Measurements from ENCODE around the gene CCDC102B.
"Not testable (repeated sequence)": the region's sequence is repeated elsewhere in the genome, so short reads cannot be mapped to it uniquely, and the experiment has no call there.

CCDC102B gene

GRCh38 chr18:68995675-68996074 is 197.8 kb downstream of the CCDC102B start:
- H3K27ac ChIP-seq (ENCODE audit: low read depth, low read length), result no peak overlapping the region
- H3K4me1 ChIP-seq (ENCODE audit: control insufficient read depth, insufficient read depth, low read length, unreplicated experiment), result peaks cover 2% of the 10 kb centered on the region

GRCh38 chr18:68997845-68998244 is 200.0 kb downstream of the CCDC102B start:
- no peak overlapping the region for H3K27ac ChIP-seq (ENCODE audit: low read depth, low read length)
- no peaks in the 10 kb centered on the region for H3K79me2 ChIP-seq (ENCODE audit: control insufficient read depth, insufficient read depth, low read length, unreplicated experiment)
- no peak overlapping the region for H2AFZ ChIP-seq (ENCODE audit: low read length, unreplicated experiment)

More at GRCh38 chr18:68995675-68996074, 197.8 kb downstream of the CCDC102B start:
- Histone ChIP-seq H3K27me3 (ENCODE audit: insufficient read depth, low read length) (no peaks in the 10 kb centered on the region), H3K36me3 (ENCODE audit: insufficient read depth, low read length) (no peaks in the 10 kb centered on the region), H3K79me2 (ENCODE audit: control insufficient read depth, insufficient read depth, low read length, unreplicated experiment) (no peaks in the 10 kb centered on the region), H3K4me3 (ENCODE audit: low read depth, low read length) (no peak overlapping the region), H2AFZ (ENCODE audit: low read length, unreplicated experiment) (no peak overlapping the region)

GRCh38 chr18:69000366-69000765 is 202.5 kb downstream of the CCDC102B start:
- no peak overlapping the region for H3K27ac ChIP-seq (ENCODE audit: low read depth, low read length)
- H3K4me1 ChIP-seq (ENCODE audit: control insufficient read depth, insufficient read depth, low read length, unreplicated experiment), result no peaks in the 10 kb centered on the region
- no peaks in the 10 kb centered on the region for H3K79me2 ChIP-seq (ENCODE audit: control insufficient read depth, insufficient read depth, low read length, unreplicated experiment)
- H3K27me3 ChIP-seq (ENCODE audit: insufficient read depth, low read length), result no peaks in the 10 kb centered on the region
- H3K36me3 ChIP-seq (ENCODE audit: insufficient read depth, low read length), result no peaks in the 10 kb centered on the region
- H3K4me3 ChIP-seq (ENCODE audit: low read depth, low read length), result no peak overlapping the region
- no peak overlapping the region for H2AFZ ChIP-seq (ENCODE audit: low read length, unreplicated experiment)

More at GRCh38 chr18:68997845-68998244, 200.0 kb downstream of the CCDC102B start:
- Histone ChIP-seq H3K4me3 (ENCODE audit: low read depth, low read length) (no peak overlapping the region), H3K36me3 (ENCODE audit: insufficient read depth, low read length) (no peaks in the 10 kb centered on the region), H3K27me3 (ENCODE audit: insufficient read depth, low read length) (no peaks in the 10 kb centered on the region), H3K4me1 (ENCODE audit: control insufficient read depth, insufficient read depth, low read length, unreplicated experiment) (no peaks in the 10 kb centered on the region)

GRCh38 chr18:69002233-69002632 is 204.4 kb downstream of the CCDC102B start:
- H3K4me1 ChIP-seq (ENCODE audit: control insufficient read depth, insufficient read depth, low read length, unreplicated experiment), result no peaks in the 10 kb centered on the region
- no peak overlapping the region for H3K4me3 ChIP-seq (ENCODE audit: low read depth, low read length)
- no peaks in the 10 kb centered on the region for H3K27me3 ChIP-seq (ENCODE audit: insufficient read depth, low read length)
- H3K79me2 ChIP-seq (ENCODE audit: control insufficient read depth, insufficient read depth, low read length, unreplicated experiment), result no peaks in the 10 kb centered on the region
- no peaks in the 10 kb centered on the region for H3K36me3 ChIP-seq (ENCODE audit: insufficient read depth, low read length)
- H2AFZ ChIP-seq (ENCODE audit: low read length, unreplicated experiment), result no peak overlapping the region
- no peak overlapping the region for H3K27ac ChIP-seq (ENCODE audit: low read depth, low read length)

- not testable (repeated sequence) for H3K27ac ChIP-seq (ENCODE audit: low read depth, low read length); H2AFZ ChIP-seq (ENCODE audit: low read length, unreplicated experiment)
Observed at GRCh38 chr18:69006212-69006611, 208.3 kb downstream of the CCDC102B start.

GRCh38 chr18:69008538-69008937 is 210.7 kb downstream of the CCDC102B start:
- Histone ChIP-seq H3K27me3 (ENCODE audit: insufficient read depth, low read length) (no peaks in the 10 kb centered on the region), H2AFZ (ENCODE audit: low read length, unreplicated experiment) (no peak overlapping the region), H3K79me2 (ENCODE audit: control insufficient read depth, insufficient read depth, low read length, unreplicated experiment) (no peaks in the 10 kb centered on the region), H3K27ac (ENCODE audit: low read depth, low read length) (no peak overlapping the region), H3K4me3 (ENCODE audit: low read depth, low read length) (no peak overlapping the region), H3K4me1 (ENCODE audit: control insufficient read depth, insufficient read depth, low read length, unreplicated experiment) (no peaks in the 10 kb centered on the region), H3K36me3 (ENCODE audit: insufficient read depth, low read length) (no peaks in the 10 kb centered on the region)

More at GRCh38 chr18:69006212-69006611, 208.3 kb downstream of the CCDC102B start:
- H3K36me3 ChIP-seq (ENCODE audit: insufficient read depth, low read length); H3K4me1 ChIP-seq (ENCODE audit: control insufficient read depth, insufficient read depth, low read length, unreplicated experiment); H3K27me3 ChIP-seq (ENCODE audit: insufficient read depth, low read length); H3K4me3 ChIP-seq (ENCODE audit: low read depth, low read length); H3K79me2 ChIP-seq (ENCODE audit: control insufficient read depth, insufficient read depth, low read length, unreplicated experiment): not testable (repeated sequence)

- Histone ChIP-seq H3K79me2 (ENCODE audit: control insufficient read depth, insufficient read depth, low read length, unreplicated experiment) (no peaks in the 10 kb centered on the region), H3K4me3 (ENCODE audit: low read depth, low read length) (no peak overlapping the region)
Observed at GRCh38 chr18:69021211-69021805, 223.4 kb downstream of the CCDC102B start.

GRCh38 chr18:69022426-69022825 is 224.5 kb downstream of the CCDC102B start:
- no peak overlapping the region for H3K4me3 ChIP-seq (ENCODE audit: low read depth, low read length)
- H3K36me3 ChIP-seq (ENCODE audit: insufficient read depth, low read length), result no peaks in the 10 kb centered on the region
- no peaks in the 10 kb centered on the region for H3K27me3 ChIP-seq (ENCODE audit: insufficient read depth, low read length)
- H3K79me2 ChIP-seq (ENCODE audit: control insufficient read depth, insufficient read depth, low read length, unreplicated experiment), result no peaks in the 10 kb centered on the region
- no peak overlapping the region for H2AFZ ChIP-seq (ENCODE audit: low read length, unreplicated experiment)
- H3K4me1 ChIP-seq (ENCODE audit: control insufficient read depth, insufficient read depth, low read length, unreplicated experiment), result no peaks in the 10 kb centered on the region
- H3K27ac ChIP-seq (ENCODE audit: low read depth, low read length), result no peak overlapping the region

More at GRCh38 chr18:69021211-69021805, 223.4 kb downstream of the CCDC102B start:
- Histone ChIP-seq H2AFZ (ENCODE audit: low read length, unreplicated experiment) (no peak overlapping the region), H3K27ac (ENCODE audit: low read depth, low read length) (no peak overlapping the region), H3K27me3 (ENCODE audit: insufficient read depth, low read length) (no peaks in the 10 kb centered on the region), H3K4me1 (ENCODE audit: control insufficient read depth, insufficient read depth, low read length, unreplicated experiment) (no peaks in the 10 kb centered on the region), H3K36me3 (ENCODE audit: insufficient read depth, low read length) (no peaks in the 10 kb centered on the region)

GRCh38 chr18:69031571-69031970 is 233.7 kb downstream of the CCDC102B start:
- no peak overlapping the region for H2AFZ ChIP-seq (ENCODE audit: low read length, unreplicated experiment)
- H3K36me3 ChIP-seq (ENCODE audit: insufficient read depth, low read length), result no peaks in the 10 kb centered on the region
- H3K27ac ChIP-seq (ENCODE audit: low read depth, low read length), result no peak overlapping the region
- no peaks in the 10 kb centered on the region for H3K79me2 ChIP-seq (ENCODE audit: control insufficient read depth, insufficient read depth, low read length, unreplicated experiment)
- H3K4me1 ChIP-seq (ENCODE audit: control insufficient read depth, insufficient read depth, low read length, unreplicated experiment), result no peaks in the 10 kb centered on the region
- no peak overlapping the region for H3K4me3 ChIP-seq (ENCODE audit: low read depth, low read length)
- no peaks in the 10 kb centered on the region for H3K27me3 ChIP-seq (ENCODE audit: insufficient read depth, low read length)

- no peaks in the 10 kb centered on the region for H3K4me1 ChIP-seq (ENCODE audit: control insufficient read depth, insufficient read depth, low read length, unreplicated experiment)
- H3K79me2 ChIP-seq (ENCODE audit: control insufficient read depth, insufficient read depth, low read length, unreplicated experiment), result no peaks in the 10 kb centered on the region
- H2AFZ ChIP-seq (ENCODE audit: low read length, unreplicated experiment), result no peak overlapping the region
- no peak overlapping the region for H3K4me3 ChIP-seq (ENCODE audit: low read depth, low read length)
- H3K27ac ChIP-seq (ENCODE audit: low read depth, low read length), result no peak overlapping the region
- H3K36me3 ChIP-seq (ENCODE audit: insufficient read depth, low read length), result no peaks in the 10 kb centered on the region
- H3K27me3 ChIP-seq (ENCODE audit: insufficient read depth, low read length), result no peaks in the 10 kb centered on the region
Observed at GRCh38 chr18:69032009-69032408, 234.1 kb downstream of the CCDC102B start.

- H3K36me3 ChIP-seq (ENCODE audit: insufficient read depth, low read length), result no peaks in the 10 kb centered on the region
- H3K27me3 ChIP-seq (ENCODE audit: insufficient read depth, low read length), result no peaks in the 10 kb centered on the region
- H3K79me2 ChIP-seq (ENCODE audit: control insufficient read depth, insufficient read depth, low read length, unreplicated experiment), result no peaks in the 10 kb centered on the region
- no peak overlapping the region for H3K27ac ChIP-seq (ENCODE audit: low read depth, low read length)
- no peaks in the 10 kb centered on the region for H3K4me1 ChIP-seq (ENCODE audit: control insufficient read depth, insufficient read depth, low read length, unreplicated experiment)
- H3K4me3 ChIP-seq (ENCODE audit: low read depth, low read length), result no peak overlapping the region
- H2AFZ ChIP-seq (ENCODE audit: low read length, unreplicated experiment), result no peak overlapping the region
Observed at GRCh38 chr18:69035756-69036155, 237.9 kb downstream of the CCDC102B start.

Measured in ACC112 (cell line).